HFF-Myc (cell line): Measurements from ENCODE around the gene FABP7.

ENCODE experiments used
- DNase-seq: peaks from one replicate; pipeline ENCODE4 v3.0.0-alpha.2; 2011; ENCODE audit warnings: low read depth; ENCODE audit errors: extremely low read depth
- H3K4me3 ChIP-seq: replicated peaks from 2 replicates; pipeline ENCODE4 v1.5.1; 2011; ENCODE audit warnings: low read depth, mild to moderate bottlenecking, control low read depth, low read length
- CTCF ChIP-seq: IDR thresholded peaks from 2 replicates; pipeline ENCODE4 v1.5.1; 2012; ENCODE audit warnings: mild to moderate bottlenecking, low read depth, low read length, control low read depth; ENCODE audit errors: missing control alignments

The FABP7 gene

GRCh38 chr6:122825163-122825562 lies 45.6 kb downstream of the FABP7 start:
- no peak for TF ChIP-seq CTCF
- DNase-seq: no peak
- no peak overlapping the region for H3K4me3 ChIP-seq

- DNase-seq: no peak
- TF ChIP-seq CTCF: no peak
- no peak overlapping the region for H3K4me3 ChIP-seq
Measured at GRCh38 chr6:122829456-122829855, 49.9 kb downstream of the FABP7 start.

- TF ChIP-seq CTCF: no peak
- H3K4me3 ChIP-seq: no peak overlapping the region
- no peak for DNase-seq
Measured at GRCh38 chr6:122831511-122831910, 52.0 kb downstream of the FABP7 start.

GRCh38 chr6:122832459-122832858 lies 52.9 kb downstream of the FABP7 start:
- no peak for TF ChIP-seq CTCF
- DNase-seq: no peak
- H3K4me3 ChIP-seq: no peak overlapping the region

- DNase-seq: no peak
- no peak overlapping the region for H3K4me3 ChIP-seq
Measured at GRCh38 chr6:122833021-122833491, 53.5 kb downstream of the FABP7 start.

More at GRCh38 chr6:122833021-122833491, 53.5 kb downstream of the FABP7 start:
- no peak for TF ChIP-seq CTCF
